HEK293T (cell line): ENCODE results near the gene CCDC57.
"Not testable (repeated sequence)": the region's sequence is repeated elsewhere in the genome, so short reads cannot be mapped to it uniquely, and the experiment has no call there.

Experiments
- CTCF ChIA-PET: fragments of 350-600 bp; formaldehyde crosslinking; extraction: SDS; loops from one replicate; lab custom pipeline; 2021; ENCODE audit warnings: antibody characterized with exemption, inconsistent platforms; lab: Yijun Ruan, JAX
- POLR2A ChIA-PET: fragments of 350-600 bp; formaldehyde crosslinking; extraction: SDS; loops from one replicate; lab custom pipeline; 2020; ENCODE audit warnings: antibody characterized with exemption, inconsistent platforms; lab: Yijun Ruan, JAX
- DNase-seq: peaks from one replicate; pipeline ENCODE4 v3.0.0; 2012; ENCODE audit warnings: mixed read lengths; ENCODE audit errors: extremely low spot score
- ARNT ChIP-seq: fragments of 450-650 bp; IDR thresholded peaks from 2 replicates; pipeline ENCODE4 v1.6.1; 2017; ENCODE audit warnings: mild to moderate bottlenecking
- BHLHE40 ChIP-seq: fragments of 450-650 bp; IDR thresholded peaks from 2 replicates; pipeline ENCODE4 v1.6.1; 2016; ENCODE audit warnings: mild to moderate bottlenecking, moderate library complexity, borderline replicate concordance
- CTBP1 ChIP-seq: fragments of 450-650 bp; IDR thresholded peaks from 2 replicates; pipeline ENCODE4 v1.6.1; 2016; ENCODE audit warnings: borderline replicate concordance
- ELF4 ChIP-seq: fragments of 450-650 bp; IDR thresholded peaks from 2 replicates; pipeline ENCODE4 v1.6.1; 2017; ENCODE audit warnings: antibody characterized with exemption
- FOXA1 ChIP-seq: fragments of 450-650 bp; IDR thresholded peaks from 2 replicates; pipeline ENCODE4 v1.6.1; 2016; ENCODE audit warnings: mild to moderate bottlenecking
- FOXK2 ChIP-seq: fragments of 450-650 bp; IDR thresholded peaks from 2 replicates; pipeline ENCODE4 v1.6.1; 2016; ENCODE audit warnings: mild to moderate bottlenecking
- FOXM1 ChIP-seq: fragments of 450-650 bp; IDR thresholded peaks from 2 replicates; pipeline ENCODE4 v1.6.1; 2017; ENCODE audit warnings: mild to moderate bottlenecking, borderline replicate concordance
- HDGF ChIP-seq: fragments of 450-650 bp; IDR thresholded peaks from 2 replicates; pipeline ENCODE4 v1.6.1; 2017; ENCODE audit warnings: antibody characterized with exemption, borderline replicate concordance
- L3MBTL2 ChIP-seq: fragments of 450-650 bp; conservative IDR thresholded peaks from 2 replicates; pipeline ENCODE4 v1.6.1; 2016; ENCODE audit warnings: mild to moderate bottlenecking
- LEF1 ChIP-seq: fragments of 450-650 bp; IDR thresholded peaks from 2 replicates; pipeline ENCODE4 v1.6.1; 2017; ENCODE audit warnings: mild to moderate bottlenecking, borderline replicate concordance
- NFRKB ChIP-seq: fragments of 450-650 bp; IDR thresholded peaks from 2 replicates; pipeline ENCODE4 v1.6.1; 2016; ENCODE audit warnings: mild to moderate bottlenecking, moderate library complexity
- SP1 ChIP-seq: fragments of 450-650 bp; IDR thresholded peaks from 2 replicates; pipeline ENCODE4 v1.6.1; 2017
- SUZ12 ChIP-seq: fragments of 450-650 bp; IDR thresholded peaks from 2 replicates; pipeline ENCODE4 v1.6.1; 2016; ENCODE audit warnings: mild to moderate bottlenecking
- TARDBP ChIP-seq: fragments of 450-650 bp; IDR thresholded peaks from 2 replicates; pipeline ENCODE4 v1.6.1; 2016
- ZNF384 ChIP-seq: fragments of 450-650 bp; IDR thresholded peaks from 2 replicates; pipeline ENCODE4 v1.6.1; 2016
- TF ChIP-seq, protein P1 (sequence below): fragments of 450-650 bp; IDR thresholded peaks from 2 replicates; pipeline ENCODE4 v1.6.1; 2016

CCDC57 gene

DNA sequence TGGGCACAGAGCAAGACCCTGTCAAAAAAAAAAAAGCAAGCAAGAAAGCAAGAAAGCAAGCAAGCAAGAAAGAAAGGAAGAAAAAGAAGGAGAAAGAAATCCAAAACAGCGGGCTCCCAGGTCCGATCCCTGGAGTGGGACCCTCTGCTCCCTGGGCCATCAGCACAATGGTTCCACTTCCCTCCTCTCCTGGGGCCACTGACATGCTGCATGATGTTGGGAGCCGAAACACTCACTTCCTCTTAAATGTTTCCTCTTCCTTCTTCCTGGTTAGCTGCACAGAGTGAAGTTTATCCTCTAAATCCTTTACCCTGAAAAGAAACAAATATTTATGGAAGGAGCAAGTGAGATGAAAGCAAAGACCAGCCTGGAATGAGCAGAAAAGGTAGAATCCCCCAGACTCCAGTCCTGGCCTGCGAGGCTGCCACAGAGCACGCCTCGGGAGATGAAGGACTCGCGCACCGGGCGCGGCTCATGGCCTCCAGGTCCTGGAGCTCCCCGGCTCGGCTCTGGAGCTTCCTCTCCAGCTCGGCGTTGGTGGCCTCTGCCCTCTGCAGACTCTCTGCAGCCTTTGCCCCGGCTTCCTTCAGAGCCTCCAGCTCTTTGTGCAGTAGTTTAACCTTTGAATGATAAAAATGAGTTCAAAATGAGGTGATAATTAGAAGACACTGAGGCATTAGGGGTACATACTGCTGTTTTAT lies 19.0 kb downstream of the CCDC57 start:
- ChIA-PET CTCF (no interaction called here), POLR2A (no interaction called here)

DNA sequence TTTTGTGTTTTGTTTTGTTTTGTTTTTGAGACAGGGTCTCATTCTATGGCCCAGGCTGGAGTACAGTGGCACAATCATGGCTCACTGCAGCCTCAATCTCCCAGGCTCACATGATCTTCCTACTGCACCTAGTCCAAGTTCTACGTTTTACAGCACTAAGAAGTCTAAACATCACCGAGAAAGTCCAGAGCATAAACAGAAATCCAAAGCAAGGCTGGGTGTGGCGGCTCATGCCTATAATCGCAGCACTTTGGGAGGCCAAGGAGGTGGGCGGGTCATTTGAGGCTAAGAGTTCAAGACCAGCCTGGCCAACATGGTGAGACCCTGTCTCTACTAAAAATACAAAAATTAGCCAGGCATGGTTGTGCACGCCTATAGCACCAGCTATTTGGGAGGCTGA lies 19.6 kb downstream of the CCDC57 start:
- CTCF ChIA-PET, DNase-seq: not testable (repeated sequence)
- POLR2A ChIA-PET, result interaction anchor here (1.2 kb wide), 1 partner anchor 12 kb away, joined by 4 read pairs; no protein-coding TSS in a partner anchor

More for the DNA sequence above, 19.0 kb downstream of the CCDC57 start:
- TF ChIP-seq LEF1, result no peak
- TF ChIP-seq ELF4, result no peak
- no peak for TF ChIP-seq FOXA1
- TF ChIP-seq BHLHE40, result no peak
- no peak for TF ChIP-seq ZNF384
- TF ChIP-seq SP1, result no peak
- TF ChIP-seq SUZ12, result no peak
- no peak for TF ChIP-seq NFRKB
- TF ChIP-seq ARNT, result no peak
- no peak for TF ChIP-seq L3MBTL2
- no peak for DNase-seq

DNA sequence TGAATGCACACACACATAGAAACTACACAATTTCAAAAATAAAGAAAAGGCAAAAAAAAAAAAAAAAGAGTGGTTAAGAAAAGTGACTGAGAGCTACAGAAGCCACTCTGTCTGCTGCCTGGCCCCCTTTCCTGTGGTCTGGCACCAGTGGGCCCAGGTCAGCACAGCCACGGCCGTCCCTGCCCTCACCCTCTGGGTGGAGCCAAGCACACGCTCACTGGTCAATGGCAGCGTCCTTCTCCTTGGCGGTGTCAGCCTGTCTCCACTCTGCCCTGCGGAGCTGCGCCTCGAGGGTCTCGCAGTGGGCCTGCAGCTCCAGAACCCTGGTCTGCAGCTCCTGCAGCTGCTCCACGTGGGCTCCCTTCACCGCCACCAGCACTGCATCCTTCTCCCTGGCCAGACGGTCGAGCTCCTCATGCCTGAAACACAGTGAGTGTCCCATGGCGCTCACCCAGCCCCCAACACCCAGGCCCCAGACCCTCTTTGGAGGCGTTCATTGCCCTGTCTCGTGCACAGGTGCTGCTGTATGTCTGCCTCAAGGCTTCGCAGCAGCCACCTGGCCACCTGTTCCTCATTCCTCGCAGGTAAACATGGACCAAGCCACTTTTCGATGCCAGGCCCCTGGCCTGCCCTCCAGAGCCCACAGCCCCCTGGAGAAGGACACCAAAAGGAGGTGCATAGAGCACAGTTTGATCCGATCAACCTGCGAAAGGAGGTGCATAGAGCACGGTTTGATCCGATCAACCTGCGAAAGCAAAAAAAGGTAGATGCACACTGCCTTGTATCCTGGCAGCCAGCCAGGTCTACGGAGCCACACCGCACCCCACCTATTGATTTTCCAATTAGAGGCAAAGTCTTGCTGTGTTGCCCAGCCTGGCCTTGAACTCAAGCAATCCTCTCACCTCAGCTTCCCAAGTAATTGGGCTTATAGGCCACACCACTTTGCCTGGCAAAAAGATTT lies 24.4 kb downstream of the CCDC57 start:
- no peak for DNase-seq
- CTCF ChIA-PET, result no interaction called here
- POLR2A ChIA-PET, result no interaction called here
- TF ChIP-seq FOXK2, result no peak
- no peak for TF ChIP-seq SUZ12
- no peak for TF ChIP-seq LEF1
- no peak for TF ChIP-seq ELF4
- TF ChIP-seq HDGF, result no peak
- no peak for TF ChIP-seq NFRKB
- TF ChIP-seq TARDBP, result no peak
- TF ChIP-seq, protein P1, sequence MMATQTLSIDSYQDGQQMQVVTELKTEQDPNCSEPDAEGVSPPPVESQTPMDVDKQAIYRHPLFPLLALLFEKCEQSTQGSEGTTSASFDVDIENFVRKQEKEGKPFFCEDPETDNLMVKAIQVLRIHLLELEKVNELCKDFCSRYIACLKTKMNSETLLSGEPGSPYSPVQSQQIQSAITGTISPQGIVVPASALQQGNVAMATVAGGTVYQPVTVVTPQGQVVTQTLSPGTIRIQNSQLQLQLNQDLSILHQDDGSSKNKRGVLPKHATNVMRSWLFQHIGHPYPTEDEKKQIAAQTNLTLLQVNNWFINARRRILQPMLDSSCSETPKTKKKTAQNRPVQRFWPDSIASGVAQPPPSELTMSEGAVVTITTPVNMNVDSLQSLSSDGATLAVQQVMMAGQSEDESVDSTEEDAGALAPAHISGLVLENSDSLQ, result no peak
- TF ChIP-seq FOXM1, result no peak
- no peak for TF ChIP-seq ZNF384
- TF ChIP-seq SP1, result no peak
- no peak for TF ChIP-seq L3MBTL2
- no peak for TF ChIP-seq ARNT

DNA sequence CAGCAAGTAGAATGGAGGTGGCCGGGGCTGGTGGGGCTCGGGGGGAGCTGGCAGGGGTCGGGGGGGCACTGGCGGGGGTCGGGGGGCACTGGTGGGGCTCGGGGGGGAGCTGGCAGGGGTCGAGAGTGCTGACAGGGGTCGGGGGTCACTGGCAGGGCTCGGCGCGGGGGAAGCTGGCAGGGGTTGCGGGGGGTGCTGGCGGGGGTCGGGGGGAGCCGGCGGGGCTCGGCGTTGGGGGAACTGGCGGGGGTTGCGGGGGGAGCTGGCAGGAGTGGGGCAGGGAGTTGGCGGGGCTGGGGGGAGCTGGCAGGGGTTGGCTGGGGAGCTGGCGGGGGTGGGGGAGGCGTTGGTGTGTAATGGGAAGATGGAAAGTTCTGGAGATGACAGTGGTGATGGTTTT lies 25.1 kb downstream of the CCDC57 start:
- ChIA-PET POLR2A (no interaction called here), CTCF (no interaction called here)
- TF ChIP-seq BHLHE40, result no peak
- TF ChIP-seq FOXA1, result no peak
- TF ChIP-seq, protein P1, result no peak
- TF ChIP-seq LEF1, result no peak
- no peak for TF ChIP-seq CTBP1
- no peak for TF ChIP-seq TARDBP
- TF ChIP-seq ARNT, result no peak
- no peak for TF ChIP-seq HDGF
- no peak for TF ChIP-seq SUZ12
- TF ChIP-seq ZNF384, result no peak
- no peak for TF ChIP-seq FOXK2
- TF ChIP-seq ELF4, result no peak
- no peak for DNase-seq

DNA sequence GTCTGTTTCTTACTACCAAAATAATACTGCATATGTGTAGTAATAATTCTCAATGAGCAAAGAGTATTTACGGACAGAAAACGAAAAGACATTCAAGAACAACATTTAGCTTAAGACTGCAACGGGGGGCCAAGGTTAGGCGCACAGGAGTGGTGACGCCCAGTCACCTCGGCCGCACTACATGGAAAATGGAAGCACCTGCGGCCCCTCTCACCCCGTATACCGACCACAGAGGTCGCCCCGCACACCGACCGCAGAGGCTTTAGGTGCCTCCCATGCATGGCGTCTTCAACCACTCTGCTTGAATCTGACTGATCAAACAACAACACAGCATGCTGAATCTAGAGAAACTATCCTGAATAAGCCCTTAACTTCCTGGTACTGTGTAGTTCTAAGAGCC lies 26.4 kb downstream of the CCDC57 start:
- no peak for DNase-seq
- ChIA-PET POLR2A (no interaction called here), CTCF (no interaction called here)
- TF ChIP-seq ARNT (no peak), BHLHE40 (no peak), ELF4 (no peak), FOXK2 (no peak), TARDBP (no peak), SUZ12 (no peak), HDGF (no peak), CTBP1 (no peak), FOXM1 (no peak), FOXA1 (no peak), ZNF384 (no peak), L3MBTL2 (no peak), NFRKB (no peak)
- TF ChIP-seq, protein P1, result no peak

DNA sequence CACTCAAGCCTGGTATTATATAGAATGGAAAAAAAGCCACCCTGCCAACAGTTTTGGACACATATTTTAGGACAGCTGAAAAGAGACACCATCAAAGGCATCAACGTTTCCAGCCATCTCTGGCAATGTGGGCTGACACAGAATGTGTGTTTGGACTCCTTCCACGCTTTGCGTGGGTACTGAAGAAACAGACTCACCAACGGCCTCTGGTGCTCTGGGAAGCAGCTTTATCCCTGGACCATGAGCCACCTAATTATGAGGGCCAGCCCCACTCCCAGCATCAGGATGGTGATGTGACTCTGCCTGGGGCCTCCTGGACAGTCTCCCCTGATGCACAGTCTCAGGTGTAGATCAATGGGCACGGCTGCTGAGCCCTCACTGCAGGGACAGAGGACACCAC lies 27.9 kb downstream of the CCDC57 start:
- POLR2A ChIA-PET, result no interaction called here
- no peak for DNase-seq
- TF ChIP-seq HDGF (no peak), ELF4 (no peak), ZNF384 (no peak)
- TF ChIP-seq, protein P1, result no peak
- CTCF ChIA-PET, result no interaction called here
